GM10266 (cell line): ENCODE results near the gene METTL24.

Experiments
- DNase-seq: peaks from one replicate; pipeline ENCODE4 v3.0.0; 2012; ENCODE audit errors: extremely low spot score
- TF ChIP-seq, protein P1 (sequence below): IDR thresholded peaks from 2 replicates; pipeline ENCODE4 v1.5.1; 2012; ENCODE audit warnings: mild to moderate bottlenecking, low read depth; ENCODE audit not compliant: control insufficient read depth, insufficient read depth; ENCODE audit errors: missing control alignments

METTL24 gene

DNA sequence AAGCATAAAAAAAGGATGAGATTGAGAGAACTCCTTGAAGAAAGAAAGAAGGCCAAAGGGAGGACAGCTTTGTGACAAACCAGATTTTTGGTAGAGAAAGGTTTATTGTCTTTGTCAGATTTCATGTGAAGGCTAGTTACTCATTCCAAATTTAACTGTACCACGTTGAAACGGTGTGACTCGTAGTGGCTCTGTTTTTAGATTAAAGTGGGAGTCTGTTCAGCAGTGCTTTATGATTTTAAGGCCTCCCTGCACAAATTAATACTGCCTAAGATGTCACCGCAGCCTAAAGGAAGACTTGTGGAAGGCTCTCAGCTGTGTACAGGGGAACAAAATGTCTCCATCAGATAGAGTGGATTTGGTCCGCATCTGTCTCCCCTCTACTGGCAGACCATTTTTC lies 142.0 kb downstream of the METTL24 start:
- TF ChIP-seq, protein P1, sequence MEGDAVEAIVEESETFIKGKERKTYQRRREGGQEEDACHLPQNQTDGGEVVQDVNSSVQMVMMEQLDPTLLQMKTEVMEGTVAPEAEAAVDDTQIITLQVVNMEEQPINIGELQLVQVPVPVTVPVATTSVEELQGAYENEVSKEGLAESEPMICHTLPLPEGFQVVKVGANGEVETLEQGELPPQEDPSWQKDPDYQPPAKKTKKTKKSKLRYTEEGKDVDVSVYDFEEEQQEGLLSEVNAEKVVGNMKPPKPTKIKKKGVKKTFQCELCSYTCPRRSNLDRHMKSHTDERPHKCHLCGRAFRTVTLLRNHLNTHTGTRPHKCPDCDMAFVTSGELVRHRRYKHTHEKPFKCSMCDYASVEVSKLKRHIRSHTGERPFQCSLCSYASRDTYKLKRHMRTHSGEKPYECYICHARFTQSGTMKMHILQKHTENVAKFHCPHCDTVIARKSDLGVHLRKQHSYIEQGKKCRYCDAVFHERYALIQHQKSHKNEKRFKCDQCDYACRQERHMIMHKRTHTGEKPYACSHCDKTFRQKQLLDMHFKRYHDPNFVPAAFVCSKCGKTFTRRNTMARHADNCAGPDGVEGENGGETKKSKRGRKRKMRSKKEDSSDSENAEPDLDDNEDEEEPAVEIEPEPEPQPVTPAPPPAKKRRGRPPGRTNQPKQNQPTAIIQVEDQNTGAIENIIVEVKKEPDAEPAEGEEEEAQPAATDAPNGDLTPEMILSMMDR: no peak
- DNase-seq: no peak

DNA sequence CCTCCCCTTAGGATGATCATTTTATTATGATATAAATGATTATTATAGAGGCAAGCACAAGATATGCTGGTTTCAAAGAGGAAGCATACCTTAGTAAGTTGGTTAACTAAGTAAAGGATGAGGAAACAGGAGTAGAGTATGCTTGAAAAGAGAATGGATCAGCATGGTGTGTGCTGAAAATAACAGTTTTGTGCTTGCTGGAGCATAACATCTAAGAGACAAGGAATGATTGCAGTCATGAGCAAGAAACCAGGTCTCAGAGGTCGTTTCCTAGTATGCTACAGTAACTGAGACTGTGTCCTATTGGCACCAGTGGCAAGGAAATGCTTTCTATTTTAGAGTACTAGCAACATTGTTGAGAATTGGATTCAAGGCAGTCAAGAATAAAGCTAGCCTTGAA lies 143.8 kb downstream of the METTL24 start:
- DNase-seq: no peak
- TF ChIP-seq, protein P1: no peak

DNA sequence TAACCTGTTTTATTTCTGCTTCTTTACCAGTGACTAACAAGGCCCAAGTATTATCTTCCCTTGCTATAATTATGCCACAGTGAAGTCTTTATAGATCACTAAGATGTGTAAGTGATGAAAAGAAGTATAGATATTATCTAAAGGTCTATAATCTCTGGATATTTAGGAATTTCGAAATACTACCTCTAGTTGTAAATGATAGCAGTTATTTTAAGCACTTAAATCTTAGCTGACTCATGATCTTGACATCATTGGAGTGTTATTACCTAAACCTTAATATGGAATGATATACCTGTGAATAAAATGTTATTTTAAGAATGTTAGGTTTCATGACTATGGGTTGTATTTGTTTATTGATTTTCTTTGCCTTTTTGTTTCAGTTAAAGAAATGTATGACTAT lies 146.4 kb downstream of the METTL24 start:
- DNase-seq: no peak
- TF ChIP-seq, protein P1: no peak

DNA sequence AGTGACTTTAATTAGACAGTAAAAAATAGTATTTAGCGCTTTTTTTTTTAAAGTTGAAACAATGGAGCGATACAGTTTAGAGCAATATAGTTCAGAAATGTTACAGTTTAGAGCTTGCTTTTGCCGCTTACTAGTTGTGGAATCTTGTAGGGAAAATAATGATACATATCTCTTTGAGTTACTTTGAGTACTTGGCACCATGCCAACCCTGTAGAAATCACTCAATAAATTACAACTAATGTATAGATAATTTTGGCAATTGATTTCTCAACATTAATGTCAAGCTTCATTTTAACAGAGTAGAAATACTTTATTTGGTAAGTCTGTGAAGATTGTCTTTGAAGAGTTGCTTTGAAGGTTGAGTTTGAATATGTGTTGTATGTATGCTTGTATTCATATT lies 150.5 kb downstream of the METTL24 start:
- DNase-seq: no peak
- TF ChIP-seq, protein P1: no peak

DNA sequence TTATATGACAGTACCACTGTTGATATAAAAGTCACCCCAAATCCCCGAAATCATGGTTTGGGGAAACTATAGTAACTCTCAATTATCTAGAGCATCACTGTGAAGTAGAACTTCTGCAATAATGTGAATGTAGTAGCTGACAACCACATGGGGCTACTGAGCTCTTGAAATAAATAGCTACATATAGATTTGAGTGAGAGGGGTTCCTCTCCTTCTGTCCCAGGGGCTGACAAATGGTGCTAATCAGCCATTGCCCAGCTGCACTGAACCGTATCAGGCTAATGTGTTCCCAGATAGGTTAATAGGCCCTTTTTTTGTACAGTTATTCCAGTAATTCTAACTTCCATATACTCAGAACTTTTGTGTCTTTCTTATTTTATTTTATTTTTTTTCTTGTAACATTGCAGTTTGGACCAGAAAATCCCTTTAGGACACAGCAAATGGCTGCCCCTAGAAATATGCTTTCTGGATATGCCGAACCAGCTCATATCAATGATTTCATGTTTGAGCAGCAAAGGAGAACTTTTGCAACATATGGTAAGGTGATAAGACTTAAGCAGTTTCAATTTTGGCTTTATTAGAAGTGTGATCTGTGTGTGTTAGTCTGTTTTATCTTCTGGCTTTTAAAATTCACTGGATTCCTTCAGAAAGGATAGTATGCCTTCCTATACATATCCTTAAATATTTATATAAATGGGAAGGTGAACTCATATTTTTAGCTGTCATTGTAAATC lies 156.8 kb downstream of the METTL24 start:
- TF ChIP-seq, protein P1: no peak
- no peak for DNase-seq

DNA sequence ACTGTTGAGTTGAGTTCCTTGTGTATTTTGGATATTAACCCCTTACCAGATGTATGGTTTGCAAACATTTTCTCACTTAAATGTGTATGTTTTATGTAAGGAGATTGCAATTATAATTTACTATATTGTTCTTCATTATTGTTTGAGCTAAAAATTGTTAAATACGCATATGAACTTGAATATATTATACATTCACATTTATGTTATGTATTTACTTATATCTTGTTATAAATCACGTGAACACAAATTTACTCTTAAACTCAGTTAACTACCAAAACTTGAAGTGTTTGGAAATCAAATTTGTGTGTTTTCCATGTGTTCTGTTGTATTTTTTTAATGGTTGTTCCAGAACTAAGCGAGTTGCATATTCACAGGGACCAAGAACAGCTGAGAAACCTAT lies 159.6 kb downstream of the METTL24 start:
- TF ChIP-seq, protein P1: no peak
- DNase-seq: no peak

DNA sequence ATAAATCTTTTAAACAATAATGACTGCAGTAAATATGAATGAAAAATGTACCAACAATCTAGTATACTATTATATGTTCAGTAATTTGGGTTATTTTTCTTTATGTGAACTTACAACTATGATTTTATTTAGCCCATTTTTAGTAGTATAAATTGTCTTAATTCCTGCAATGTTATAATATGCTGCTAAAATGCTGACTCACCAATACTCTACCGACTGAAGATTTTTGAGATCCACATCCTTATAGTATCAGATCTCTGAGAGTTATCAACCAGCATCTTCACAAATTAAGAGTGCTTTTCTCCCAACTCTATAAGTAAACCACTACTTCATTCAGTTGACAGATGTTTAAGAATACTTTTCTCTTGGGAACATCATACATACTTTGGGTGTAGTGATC lies 161.3 kb downstream of the METTL24 start:
- TF ChIP-seq, protein P1: no peak
- DNase-seq: no peak
